Chondrocyte (in vitro differentiated cells): Measurements from ENCODE around the gene ANO2. TPM values are rescaled to one million over a fixed set of nuclear protein-coding genes. Genes with fewer than 3 reads are reported as not detected.

Source experiments
- DNase-seq: peaks from one replicate; pipeline ENCODE4 v3.0.0; 2021; ENCODE audit warnings: mixed read lengths, low spot score
- H3K27ac Mint-ChIP-seq: one replicate; pipeline ENCODE4 v1.8.0; 2021; ENCODE audit warnings: mild to moderate bottlenecking, moderate library complexity, mixed read lengths; ENCODE audit not compliant: unreplicated experiment
- H3K27me3 Mint-ChIP-seq: 2 replicates; pipeline ENCODE4 v1.8.0; 2021; ENCODE audit warnings: low read depth, mixed read lengths
- H3K36me3 Mint-ChIP-seq: 2 replicates; pipeline ENCODE4 v1.8.0; 2021; ENCODE audit warnings: low read depth, mixed read lengths
- H3K4me1 Mint-ChIP-seq: 2 replicates; pipeline ENCODE4 v1.8.0; 2021; ENCODE audit warnings: low read depth, mild to moderate bottlenecking, mixed read lengths
- H3K4me3 Mint-ChIP-seq: one replicate; pipeline ENCODE4 v1.8.0; 2021; ENCODE audit warnings: mild to moderate bottlenecking, moderate library complexity, mixed read lengths; ENCODE audit not compliant: unreplicated experiment
- H3K9me3 Mint-ChIP-seq: 2 replicates; pipeline ENCODE4 v1.8.0; 2021; ENCODE audit warnings: low read depth, mixed read lengths
- CTCF ChIP-seq: fragments of 200-600 bp; sonication (generic); IDR thresholded peaks from 2 replicates; pipeline ENCODE4 v1.5.0; 2021; ENCODE audit warnings: antibody characterized with exemption, mild to moderate bottlenecking, moderate library complexity
- total RNA-seq: library from RNA; stranded (reverse); gene quantifications from 3 replicates; pipeline ENCODE4 v1.2.1, GENCODE V29; 2021

The ANO2 gene
- total RNA-seq, 1 donor from 2014 or later: 0.47 TPM

DNA sequence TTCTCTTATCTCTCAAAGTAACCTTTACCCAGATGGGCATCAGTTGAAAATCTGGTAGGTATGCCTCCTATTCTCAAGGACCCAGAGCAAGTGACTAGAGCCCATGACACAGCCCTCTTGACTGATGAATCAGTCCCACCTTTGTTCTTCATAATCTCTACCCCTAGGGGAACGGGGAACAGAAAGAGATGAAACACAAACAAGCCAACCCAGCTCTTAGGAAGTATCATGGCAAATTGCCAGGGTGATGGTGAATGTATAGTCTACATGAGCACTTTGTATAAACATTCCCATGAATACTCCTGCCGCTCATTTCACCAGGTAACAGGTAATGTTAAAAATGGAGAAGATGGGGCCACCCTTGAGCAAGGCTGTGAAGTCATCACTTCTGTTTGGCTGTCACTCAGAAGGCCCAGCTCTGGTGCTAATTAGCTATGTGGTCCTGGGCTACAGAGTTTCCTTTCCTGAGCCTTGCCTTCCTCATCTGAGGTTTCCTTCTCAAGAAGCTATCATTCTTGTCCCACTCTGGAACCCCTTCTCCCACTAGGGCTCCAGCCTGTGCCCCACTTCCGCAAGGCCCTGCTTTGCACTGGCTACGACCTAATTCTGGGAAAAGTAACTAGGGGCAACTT is 161.7 kb downstream of the ANO2 start:
- no peak for TF ChIP-seq CTCF
- no peak overlapping the region for H3K27ac Mint-ChIP-seq
- H3K4me1 Mint-ChIP-seq: no peaks in the 10 kb centered on the region
- no peak for DNase-seq
- no peak overlapping the region for H3K4me3 Mint-ChIP-seq
- peaks cover 6% of the 10 kb centered on the region for H3K9me3 Mint-ChIP-seq
- no peaks in the 10 kb centered on the region for H3K36me3 Mint-ChIP-seq
- peaks cover 3% of the 10 kb centered on the region for H3K27me3 Mint-ChIP-seq

DNA sequence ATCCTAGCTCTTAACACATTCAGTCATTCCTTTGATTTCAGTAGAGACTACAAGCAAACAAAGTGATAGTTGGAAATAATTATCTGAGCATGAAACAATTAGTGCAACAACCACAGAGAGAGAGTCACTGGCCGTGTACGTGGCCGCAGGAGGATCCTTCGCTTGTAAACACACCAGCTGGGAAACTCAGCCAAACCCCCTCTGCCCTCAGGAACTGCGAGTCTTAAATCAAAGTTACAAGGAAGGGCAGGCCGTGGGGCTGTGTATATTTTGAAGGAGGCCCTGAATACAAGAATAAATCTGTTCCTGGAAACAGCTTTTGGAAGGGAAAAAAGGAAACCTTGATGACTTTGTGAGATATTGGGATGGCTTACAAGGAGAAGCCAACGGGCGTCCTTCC is 164.5 kb downstream of the ANO2 start:
- no peak for DNase-seq
- no peak for TF ChIP-seq CTCF
- H3K4me1 Mint-ChIP-seq: no peaks in the 10 kb centered on the region
- peaks cover 8% of the 10 kb centered on the region for H3K27me3 Mint-ChIP-seq
- no peak overlapping the region for H3K4me3 Mint-ChIP-seq
- H3K27ac Mint-ChIP-seq: no peak overlapping the region
- H3K36me3 Mint-ChIP-seq: no peaks in the 10 kb centered on the region
- H3K9me3 Mint-ChIP-seq: peaks cover 6% of the 10 kb centered on the region

- H3K27ac Mint-ChIP-seq: no peak overlapping the region
- no peaks in the 10 kb centered on the region for H3K4me1 Mint-ChIP-seq
- TF ChIP-seq CTCF: no peak
- H3K36me3 Mint-ChIP-seq: no peaks in the 10 kb centered on the region
- H3K27me3 Mint-ChIP-seq: peaks cover 13% of the 10 kb centered on the region
- DNase-seq: no peak
- H3K4me3 Mint-ChIP-seq: no peak overlapping the region
- peaks cover 6% of the 10 kb centered on the region for H3K9me3 Mint-ChIP-seq
Observed at GRCh38 chr12:5779401-5779800, 165.7 kb downstream of the ANO2 start.

DNA sequence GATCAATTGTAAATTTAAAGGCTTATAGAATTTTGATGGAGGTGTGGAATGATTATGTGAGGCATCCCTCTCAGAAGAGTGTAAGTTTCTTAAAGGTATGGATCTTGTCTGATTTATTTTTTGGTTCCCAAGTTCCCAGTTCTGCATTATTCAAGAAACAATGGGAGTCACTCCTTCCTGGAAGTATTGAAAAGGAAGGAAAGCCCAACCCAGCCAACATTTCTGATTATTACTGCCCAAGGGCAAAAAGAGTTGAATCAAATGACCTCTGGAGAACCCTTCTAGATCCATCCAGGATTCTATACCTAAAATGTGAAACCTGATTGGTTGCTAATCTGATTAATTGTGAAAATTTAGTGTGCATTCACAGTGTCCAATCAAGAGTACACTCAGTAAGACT is 166.2 kb downstream of the ANO2 start:
- Mint-ChIP-seq H3K27ac (no peak overlapping the region), H3K4me3 (no peak overlapping the region), H3K4me1 (no peaks in the 10 kb centered on the region), H3K27me3 (peaks cover 13% of the 10 kb centered on the region), H3K9me3 (peaks cover 6% of the 10 kb centered on the region), H3K36me3 (no peaks in the 10 kb centered on the region)
- TF ChIP-seq CTCF: no peak
- DNase-seq: no peak

DNA sequence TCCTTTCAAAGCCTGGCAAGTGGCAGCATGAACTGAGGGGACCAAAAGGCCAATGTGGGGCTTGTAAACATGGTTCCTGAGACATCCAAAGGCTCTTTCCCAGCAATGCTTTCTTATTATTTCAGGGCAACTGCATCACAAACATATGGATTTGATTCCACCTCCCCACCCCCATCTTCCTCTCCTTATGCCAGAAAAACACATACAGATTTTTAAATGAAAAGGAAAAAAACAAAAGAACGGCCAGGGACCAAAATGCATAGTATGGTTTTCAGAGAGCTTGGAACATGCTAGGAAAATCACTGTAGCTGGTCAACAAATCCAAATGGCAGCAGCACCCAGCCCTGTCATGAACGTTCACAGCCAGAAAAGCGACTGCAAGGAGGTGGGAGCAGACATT is 167.6 kb downstream of the ANO2 start:
- Mint-ChIP-seq H3K36me3 (no peaks in the 10 kb centered on the region), H3K9me3 (peaks cover 6% of the 10 kb centered on the region), H3K4me1 (no peaks in the 10 kb centered on the region), H3K4me3 (no peak overlapping the region), H3K27ac (no peak overlapping the region), H3K27me3 (peaks cover 20% of the 10 kb centered on the region)
- DNase-seq: no peak
- TF ChIP-seq CTCF: no peak
